Measurements from ENCODE around the gene ZMAT5.

Gene ZMAT5

DNA sequence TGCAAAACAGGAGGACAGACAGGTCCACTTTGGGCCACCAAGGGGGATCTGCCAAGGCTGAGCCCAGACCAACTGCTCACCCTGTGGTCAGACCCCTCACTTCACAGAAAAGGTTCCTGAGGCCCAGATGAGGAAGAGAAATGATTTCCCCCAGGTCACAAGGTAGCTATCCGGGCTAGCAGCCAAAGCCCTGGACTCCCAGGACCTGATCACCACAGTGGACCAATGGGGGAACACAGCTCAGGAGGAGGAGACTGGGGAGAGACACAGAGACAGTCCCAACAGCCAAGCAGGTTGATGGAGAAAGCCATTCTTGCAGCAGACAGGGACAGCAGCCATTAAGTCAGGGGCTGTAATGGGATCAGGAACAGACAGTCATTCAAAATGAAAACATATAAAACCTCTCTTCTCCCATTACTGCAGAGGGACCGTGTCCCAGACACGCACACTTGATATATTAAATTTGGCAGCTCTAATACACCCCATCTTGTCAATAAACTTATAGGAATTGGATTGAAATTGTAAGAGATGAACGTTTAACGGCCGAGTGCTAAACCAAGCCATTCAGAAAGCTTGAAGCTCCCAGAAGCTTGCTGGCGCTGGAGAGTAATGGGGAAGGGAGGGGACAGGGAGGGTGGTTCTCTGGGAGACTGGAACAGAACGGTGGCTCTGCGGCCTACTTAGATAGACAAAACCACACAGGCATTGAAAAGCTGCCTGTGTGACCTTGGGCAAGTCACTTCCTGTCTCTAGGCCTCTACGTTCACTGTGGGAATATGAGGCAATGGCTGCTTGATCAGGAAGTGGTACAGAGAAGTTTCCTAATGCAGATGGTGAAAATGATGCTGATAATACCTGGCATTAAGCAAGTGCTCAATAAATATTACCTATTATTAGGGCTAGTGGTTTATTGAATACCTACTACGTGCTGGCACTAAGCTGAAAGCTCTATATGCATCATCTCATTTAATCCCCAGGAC is 16.0 kb downstream of the ZMAT5 start:
- in situ Hi-C loops (cut with MboI; ENCODE audit: low sequenced_read_pairs, unreplicated experiment) = no loop called here
- TF ChIP-seq CTCF (IDR thresholded peaks at IDR 0.05; ENCODE audit: borderline replicate concordance, control extremely low read depth, extremely low read depth, insufficient read depth, missing control alignments) = no peak
- no peak for DNase-seq (ENCODE audit: low spot score)

- in situ Hi-C loops (cut with MboI; ENCODE audit: low sequenced_read_pairs, unreplicated experiment) = no loop called here
- no peak for DNase-seq (ENCODE audit: low spot score)
- TF ChIP-seq CTCF (IDR thresholded peaks at IDR 0.05; ENCODE audit: borderline replicate concordance, control extremely low read depth, extremely low read depth, insufficient read depth, missing control alignments) = no peak
Observed at GRCh38 chr22:29750029-29750428, 16.8 kb downstream of the ZMAT5 start.

- TF ChIP-seq CTCF (IDR thresholded peaks at IDR 0.05; ENCODE audit: borderline replicate concordance, control extremely low read depth, extremely low read depth, insufficient read depth, missing control alignments) = no peak
- in situ Hi-C loops (cut with MboI; ENCODE audit: low sequenced_read_pairs, unreplicated experiment) = no loop called here
- DNase-seq (ENCODE audit: low spot score) = no peak
Observed at GRCh38 chr22:29748248-29748893, 18.4 kb downstream of the ZMAT5 start.

DNA sequence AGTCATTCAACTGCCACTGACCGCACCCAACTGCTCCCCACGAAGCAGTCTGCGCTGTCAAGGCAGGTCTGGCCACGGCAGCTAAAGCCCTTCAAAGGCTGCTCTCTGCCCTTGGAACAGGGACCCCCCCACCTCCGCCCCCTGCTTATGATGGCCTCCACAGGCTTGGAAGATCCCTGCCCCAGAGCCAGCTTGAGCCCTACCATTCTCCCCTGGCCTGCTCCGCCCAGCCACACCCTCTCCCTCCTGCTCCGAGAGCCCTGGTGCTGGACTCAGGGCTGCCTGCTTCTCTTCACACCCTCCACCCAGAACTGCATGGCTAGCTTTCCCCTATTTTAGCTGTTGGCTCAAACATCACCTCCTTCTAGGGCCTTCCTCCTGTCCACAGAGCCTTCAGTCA is 19.0 kb downstream of the ZMAT5 start:
- TF ChIP-seq CTCF (IDR thresholded peaks at IDR 0.05; ENCODE audit: borderline replicate concordance, control extremely low read depth, extremely low read depth, insufficient read depth, missing control alignments) = no peak
- in situ Hi-C loops (cut with MboI; ENCODE audit: low sequenced_read_pairs, unreplicated experiment) = no loop called here
- no peak for DNase-seq (ENCODE audit: low spot score)

- TF ChIP-seq CTCF (IDR thresholded peaks at IDR 0.05; ENCODE audit: borderline replicate concordance, control extremely low read depth, extremely low read depth, insufficient read depth, missing control alignments) = no peak
- in situ Hi-C loops (cut with MboI; ENCODE audit: low sequenced_read_pairs, unreplicated experiment) = no loop called here
Observed at GRCh38 chr22:29744902-29745301, 21.9 kb downstream of the ZMAT5 start.

GRCh38 chr22:29742326-29742725 is 24.5 kb downstream of the ZMAT5 start:
- in situ Hi-C loops (cut with MboI; ENCODE audit: low sequenced_read_pairs, unreplicated experiment) = no loop called here
- TF ChIP-seq CTCF (IDR thresholded peaks at IDR 0.05; ENCODE audit: borderline replicate concordance, control extremely low read depth, extremely low read depth, insufficient read depth, missing control alignments) = no peak
- no peak for DNase-seq (ENCODE audit: low spot score)

More at GRCh38 chr22:29744902-29745301, 21.9 kb downstream of the ZMAT5 start:
- no peak for DNase-seq (ENCODE audit: low spot score)
